Prostate gland (tissue), 2 donors: ENCODE data around the gene FNBP1.

Source experiments
- POLR2A ChIP-seq: fragments of 450-650 bp; IDR thresholded peaks from one replicate; pipeline ENCODE4 v1.6.1; 2016; ENCODE audit warnings: antibody characterized with exemption, mild to moderate bottlenecking
- POLR2AphosphoS5 ChIP-seq: sonication (generic); formaldehyde crosslinking; IDR thresholded peaks from one replicate; pipeline ENCODE4 v1.6.1; 2017; ENCODE audit warnings: antibody characterized with exemption
- TF ChIP-seq, protein P1 (sequence below), 4 experiments: fragments of 200-600 bp in 2 of 4; fragments of 450-650 bp in 2 of 4; sonication (generic) in 2 of 4; IDR thresholded peaks; 1 replicate in 3 of 4; 2 replicates in 1 of 4; pipeline ENCODE4 v1.5.1; 2016 to 2019; ENCODE audit warnings: antibody characterized with exemption in 4 of 4, mild to moderate bottlenecking in 2 of 4, moderate library complexity in 2 of 4

DNA sequence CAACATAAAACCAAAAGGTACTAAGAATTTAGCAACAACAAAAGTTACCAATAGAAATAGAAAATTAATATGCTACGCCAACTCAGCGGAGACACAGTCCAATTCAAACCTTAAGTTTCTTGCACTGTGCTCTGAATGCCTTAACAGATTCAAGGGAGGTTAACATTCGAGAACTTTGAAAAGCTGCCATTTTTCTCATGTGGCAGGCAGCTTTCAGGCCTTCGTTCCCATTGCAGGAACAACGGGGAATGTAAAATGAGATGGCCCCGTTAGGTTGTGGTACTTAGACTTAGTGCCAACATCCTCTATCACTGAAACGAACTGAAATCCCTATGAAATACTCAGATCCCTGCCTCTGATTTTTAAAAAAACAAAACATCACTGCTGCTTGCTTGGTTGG is 22.4 kb downstream of the FNBP1 start:
- TF ChIP-seq, protein P1, sequence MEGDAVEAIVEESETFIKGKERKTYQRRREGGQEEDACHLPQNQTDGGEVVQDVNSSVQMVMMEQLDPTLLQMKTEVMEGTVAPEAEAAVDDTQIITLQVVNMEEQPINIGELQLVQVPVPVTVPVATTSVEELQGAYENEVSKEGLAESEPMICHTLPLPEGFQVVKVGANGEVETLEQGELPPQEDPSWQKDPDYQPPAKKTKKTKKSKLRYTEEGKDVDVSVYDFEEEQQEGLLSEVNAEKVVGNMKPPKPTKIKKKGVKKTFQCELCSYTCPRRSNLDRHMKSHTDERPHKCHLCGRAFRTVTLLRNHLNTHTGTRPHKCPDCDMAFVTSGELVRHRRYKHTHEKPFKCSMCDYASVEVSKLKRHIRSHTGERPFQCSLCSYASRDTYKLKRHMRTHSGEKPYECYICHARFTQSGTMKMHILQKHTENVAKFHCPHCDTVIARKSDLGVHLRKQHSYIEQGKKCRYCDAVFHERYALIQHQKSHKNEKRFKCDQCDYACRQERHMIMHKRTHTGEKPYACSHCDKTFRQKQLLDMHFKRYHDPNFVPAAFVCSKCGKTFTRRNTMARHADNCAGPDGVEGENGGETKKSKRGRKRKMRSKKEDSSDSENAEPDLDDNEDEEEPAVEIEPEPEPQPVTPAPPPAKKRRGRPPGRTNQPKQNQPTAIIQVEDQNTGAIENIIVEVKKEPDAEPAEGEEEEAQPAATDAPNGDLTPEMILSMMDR (IDR thresholded peaks at IDR 0.05), result no peak
- TF ChIP-seq POLR2AphosphoS5 (no peak), POLR2A (no peak)
